DOHH2 (cell line): Measurements from ENCODE around the gene ZIC2.

Experiments
- EZH2phosphoT487 ChIP-seq: fragments of 200-600 bp; sonication (generic); IDR thresholded peaks from 2 replicates; pipeline ENCODE4 v1.6.1; 2017; ENCODE audit warnings: borderline replicate concordance, mild to moderate bottlenecking, antibody characterized with exemption, low read length, moderate library complexity, mixed read lengths
- TF ChIP-seq, protein P1 (sequence below): fragments of 200-600 bp; sonication (generic); IDR thresholded peaks from one replicate; pipeline ENCODE4 v1.5.1; 2014; ENCODE audit warnings: antibody characterized with exemption, mild to moderate bottlenecking, low read depth, low read length; ENCODE audit not compliant: poor library complexity, severe bottlenecking

DNA sequence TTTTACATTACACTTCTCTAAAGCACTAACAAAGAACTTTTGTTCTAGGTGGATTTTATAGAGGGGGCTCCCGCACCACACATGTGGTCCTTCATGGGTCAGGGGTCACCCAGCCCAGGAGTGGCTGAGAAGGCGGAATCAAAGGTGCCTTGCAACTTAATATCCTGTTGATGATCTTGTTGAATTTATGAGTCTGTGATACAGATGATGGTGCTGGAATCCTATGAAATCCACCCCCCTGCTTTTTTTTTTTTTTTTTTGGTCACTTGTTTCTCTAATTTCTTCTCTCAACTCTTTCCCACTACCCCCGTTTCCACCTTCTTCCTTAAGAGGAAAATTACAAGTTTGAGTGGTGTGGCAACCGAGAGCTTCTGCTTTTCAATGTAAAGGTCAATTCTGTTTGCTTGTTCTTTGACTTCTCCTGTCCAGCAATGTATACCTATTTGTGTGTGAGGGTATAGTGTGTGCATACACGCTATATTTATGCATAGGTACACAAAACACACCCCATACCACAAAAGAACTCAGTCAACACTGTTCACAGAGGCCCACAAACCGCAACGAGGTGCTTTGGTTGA lies 4.2 kb upstream of the ZIC2 start:
- TF ChIP-seq, protein P1, sequence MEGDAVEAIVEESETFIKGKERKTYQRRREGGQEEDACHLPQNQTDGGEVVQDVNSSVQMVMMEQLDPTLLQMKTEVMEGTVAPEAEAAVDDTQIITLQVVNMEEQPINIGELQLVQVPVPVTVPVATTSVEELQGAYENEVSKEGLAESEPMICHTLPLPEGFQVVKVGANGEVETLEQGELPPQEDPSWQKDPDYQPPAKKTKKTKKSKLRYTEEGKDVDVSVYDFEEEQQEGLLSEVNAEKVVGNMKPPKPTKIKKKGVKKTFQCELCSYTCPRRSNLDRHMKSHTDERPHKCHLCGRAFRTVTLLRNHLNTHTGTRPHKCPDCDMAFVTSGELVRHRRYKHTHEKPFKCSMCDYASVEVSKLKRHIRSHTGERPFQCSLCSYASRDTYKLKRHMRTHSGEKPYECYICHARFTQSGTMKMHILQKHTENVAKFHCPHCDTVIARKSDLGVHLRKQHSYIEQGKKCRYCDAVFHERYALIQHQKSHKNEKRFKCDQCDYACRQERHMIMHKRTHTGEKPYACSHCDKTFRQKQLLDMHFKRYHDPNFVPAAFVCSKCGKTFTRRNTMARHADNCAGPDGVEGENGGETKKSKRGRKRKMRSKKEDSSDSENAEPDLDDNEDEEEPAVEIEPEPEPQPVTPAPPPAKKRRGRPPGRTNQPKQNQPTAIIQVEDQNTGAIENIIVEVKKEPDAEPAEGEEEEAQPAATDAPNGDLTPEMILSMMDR = no peak
- TF ChIP-seq EZH2phosphoT487 = no peak
